GM19099 (cell line): ENCODE data around the gene RAB11A.

Experiments used
- POLR2A ChIP-seq: IDR thresholded peaks from 3 replicates; pipeline ENCODE4 v1.6.1; 2011; ENCODE audit warnings: low read depth; ENCODE audit not compliant: insufficient read length; ENCODE audit errors: extremely low read depth

Gene RAB11A

GRCh38 chr15:65836665-65837064, 32.6 kb upstream of the RAB11A start:
- no peak for TF ChIP-seq POLR2A

- TF ChIP-seq POLR2A = no peak
Observed at GRCh38 chr15:65837301-65838294, 31.7 kb upstream of the RAB11A start.

- no peak for TF ChIP-seq POLR2A
Observed at GRCh38 chr15:65839354-65839901, 29.9 kb upstream of the RAB11A start.

DNA sequence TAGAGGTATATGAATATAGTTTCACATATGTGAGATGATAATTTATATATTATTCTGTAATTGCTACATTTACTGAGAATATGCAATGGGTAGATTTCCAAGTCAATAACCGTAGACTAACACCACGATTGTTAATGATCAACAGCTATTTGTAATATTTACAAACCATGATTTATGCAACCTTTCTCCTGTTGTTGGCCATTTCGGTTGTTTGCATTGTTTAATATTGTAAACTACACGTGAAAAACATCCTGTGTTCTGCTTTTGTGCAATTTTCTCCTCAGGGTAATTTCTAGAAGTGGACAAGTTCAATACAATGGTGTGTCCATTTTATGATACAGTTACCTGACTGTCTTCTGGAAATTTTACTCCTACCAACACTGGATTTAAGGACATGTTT, 29.3 kb upstream of the RAB11A start:
- no peak for TF ChIP-seq POLR2A

DNA sequence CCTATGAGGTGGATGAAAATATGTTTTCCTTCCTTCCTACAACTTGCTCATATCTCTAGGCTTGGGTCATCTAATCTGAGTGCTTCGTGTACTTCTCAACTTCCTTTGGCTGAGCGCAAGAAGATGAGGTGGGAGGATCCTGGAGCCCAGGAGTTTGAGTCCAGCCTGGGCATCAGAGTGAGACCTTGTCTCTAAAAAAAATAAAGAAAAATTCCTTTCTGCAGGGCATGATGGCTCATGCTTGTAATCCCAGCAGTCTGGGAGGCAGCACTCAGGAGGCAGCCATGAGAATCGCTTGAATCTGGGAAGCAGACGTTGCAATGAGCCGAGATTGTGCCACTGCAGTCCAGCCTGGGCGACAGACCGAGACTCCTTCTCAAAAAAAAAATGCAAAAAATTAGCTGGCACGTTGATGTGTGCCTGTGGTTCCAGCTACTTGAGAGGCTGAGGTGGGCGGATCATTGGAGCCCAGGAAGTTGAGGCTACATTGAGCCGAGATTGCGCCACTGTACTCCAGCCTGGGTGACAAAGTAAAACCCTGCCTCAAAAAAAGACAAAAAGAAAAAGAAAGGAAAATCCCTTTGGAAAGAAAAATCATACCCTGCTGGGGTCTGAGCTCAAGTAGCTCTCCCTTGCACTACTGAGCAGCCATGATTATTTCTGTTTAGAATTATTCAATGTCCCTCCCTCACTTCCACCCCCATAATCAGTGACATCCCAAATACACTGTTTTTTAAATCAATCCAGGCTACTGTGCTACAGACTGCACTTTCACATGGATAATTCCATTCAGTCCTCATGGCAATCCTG, 28.0 kb upstream of the RAB11A start:
- no peak for TF ChIP-seq POLR2A

GRCh38 chr15:65845826-65846519, 23.3 kb upstream of the RAB11A start:
- TF ChIP-seq POLR2A = no peak

GRCh38 chr15:65847989-65848388, 21.3 kb upstream of the RAB11A start:
- TF ChIP-seq POLR2A = no peak

GRCh38 chr15:65851981-65852380, 17.3 kb upstream of the RAB11A start:
- no peak for TF ChIP-seq POLR2A

DNA sequence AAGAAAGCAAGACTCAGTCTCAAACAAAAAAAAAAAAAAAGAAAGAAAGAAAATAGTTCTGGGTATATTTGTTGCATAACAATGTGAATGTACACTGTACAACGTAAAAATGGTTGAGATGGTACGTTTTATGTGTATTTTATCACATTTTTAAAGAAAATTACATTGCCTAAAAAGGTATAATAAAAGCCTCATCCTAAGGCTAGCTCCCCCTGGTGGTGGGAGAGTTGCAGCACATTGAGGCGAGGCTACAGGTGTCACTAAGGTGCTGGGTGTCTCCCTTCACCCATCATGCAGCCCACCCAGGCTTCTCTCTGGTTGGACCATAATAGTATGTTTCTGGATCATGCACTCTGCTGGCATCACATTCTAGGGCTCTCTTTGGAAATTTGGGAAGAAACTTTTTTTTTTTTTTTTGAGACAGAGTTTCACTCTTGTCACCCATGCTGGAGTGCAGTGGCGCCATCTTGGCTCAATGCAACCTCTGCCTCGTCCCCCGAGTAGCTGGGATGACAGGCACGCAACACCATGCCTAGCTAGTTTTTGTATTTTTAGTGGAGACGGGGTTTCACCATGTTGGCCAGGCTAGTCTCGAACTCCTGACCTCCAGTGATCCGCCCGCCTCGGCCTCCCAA, 12.4 kb upstream of the RAB11A start:
- TF ChIP-seq POLR2A = no peak

DNA sequence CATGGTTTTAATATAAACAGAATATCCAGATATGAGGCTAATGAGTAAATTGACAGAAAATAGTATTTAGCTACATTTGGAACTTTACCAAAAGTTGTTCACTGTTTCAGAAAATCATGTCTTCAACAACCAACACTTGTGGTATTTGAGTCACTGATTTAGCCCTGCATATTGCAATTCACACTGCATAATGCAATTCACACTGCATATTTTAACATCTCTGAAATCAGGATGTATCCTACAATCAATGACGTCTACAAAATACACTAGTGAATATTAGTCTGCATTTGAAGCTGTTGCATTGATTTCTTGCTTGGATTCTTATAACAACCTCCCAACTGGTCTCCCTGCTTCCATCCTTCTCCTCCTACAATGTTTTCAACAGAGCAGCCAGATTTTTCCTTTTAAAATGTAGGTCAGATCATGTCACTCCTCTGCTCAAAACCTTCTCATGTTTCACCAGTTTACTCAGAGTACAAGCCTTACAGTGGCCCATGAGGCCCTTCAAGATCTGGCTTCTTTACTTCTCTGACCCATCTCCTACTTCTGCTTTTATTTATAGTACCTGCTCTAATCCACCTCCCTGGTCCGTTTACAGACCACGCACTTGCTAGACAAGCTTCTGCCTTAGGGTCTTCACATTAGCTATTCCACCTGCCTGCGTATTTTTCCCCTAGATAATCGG, 11.4 kb upstream of the RAB11A start:
- TF ChIP-seq POLR2A = no peak

DNA sequence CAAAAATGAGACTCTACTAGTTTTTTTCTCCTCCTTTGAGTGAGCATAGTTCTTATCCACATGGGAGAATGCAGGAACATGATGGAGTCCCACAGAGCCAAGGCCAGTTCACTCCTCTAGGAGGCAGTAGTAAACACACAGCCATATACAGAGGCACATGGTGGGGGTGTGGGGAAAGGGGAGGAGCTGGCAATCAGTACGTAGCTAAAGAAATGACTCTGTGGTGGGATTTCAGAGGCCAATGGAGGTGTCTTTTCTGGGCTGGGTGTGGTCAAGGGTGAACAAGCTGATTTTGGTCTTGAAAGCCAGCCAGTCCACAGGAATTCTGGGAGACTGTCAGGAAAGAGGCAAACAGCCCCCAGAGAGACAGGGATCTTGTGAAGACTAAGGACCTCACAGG, 6.6 kb upstream of the RAB11A start:
- TF ChIP-seq POLR2A = no peak

DNA sequence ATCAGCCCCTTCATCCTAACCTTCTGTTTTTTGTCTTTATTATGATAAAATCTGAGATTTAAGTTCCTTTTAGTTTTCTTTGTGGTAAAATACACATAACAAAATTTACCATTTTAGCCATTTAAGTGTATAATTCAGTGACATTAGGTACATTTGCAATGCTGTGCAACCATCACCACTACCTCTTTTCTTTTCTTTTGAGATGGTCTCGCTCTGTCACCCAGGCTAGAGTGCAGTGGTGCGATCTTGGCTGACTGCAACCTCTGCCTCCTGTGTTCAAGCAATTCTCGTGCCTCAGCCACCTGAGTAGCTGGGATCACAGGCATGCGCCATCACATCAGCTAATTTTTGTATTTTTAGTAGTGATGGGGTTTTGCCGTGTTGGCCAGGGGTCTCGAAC, 6.2 kb upstream of the RAB11A start:
- no peak for TF ChIP-seq POLR2A

GRCh38 chr15:65867244-65867643, 2.0 kb upstream of the RAB11A start:
- TF ChIP-seq POLR2A = no peak

- no peak for TF ChIP-seq POLR2A
Observed at GRCh38 chr15:65868546-65869125, 655 bp upstream of the RAB11A start.
